Mesothelial cell of epicardium (in vitro differentiated cells): ENCODE measurements around the gene CHIT1. TPM values are rescaled to one million over a fixed set of nuclear protein-coding genes. Genes with fewer than 3 reads are reported as not detected.

Source experiments
- DNase-seq, 2 experiments: peaks; one replicate each; pipeline ENCODE4 v3.0.0; 2021; ENCODE audit warnings: low spot score in 2 of 2; ENCODE audit not compliant: unreplicated experiment in 2 of 2
- H3K27ac Mint-ChIP-seq: 2 replicates; pipeline ENCODE4 v1.8.0; 2021; ENCODE audit warnings: mixed read lengths
- H3K27me3 Mint-ChIP-seq: 2 replicates; pipeline ENCODE4 v1.8.0; 2021; ENCODE audit warnings: low read depth, mixed read lengths
- H3K36me3 Mint-ChIP-seq: 2 replicates; pipeline ENCODE4 v1.8.0; 2021; ENCODE audit warnings: mixed read lengths
- H3K4me1 Mint-ChIP-seq: 2 replicates; pipeline ENCODE4 v1.8.0; 2021; ENCODE audit warnings: mixed read lengths
- H3K4me3 Mint-ChIP-seq: 2 replicates; pipeline ENCODE4 v1.8.0; 2021; ENCODE audit warnings: mild to moderate bottlenecking, moderate library complexity, mixed read lengths
- H3K9me3 Mint-ChIP-seq: 2 replicates; pipeline ENCODE4 v1.8.0; 2021; ENCODE audit warnings: mixed read lengths
- CTCF ChIP-seq: fragments of 200-600 bp; sonication (generic); IDR thresholded peaks from one replicate; pipeline ENCODE4 v1.5.0; 2021; ENCODE audit warnings: antibody characterized with exemption; ENCODE audit not compliant: unreplicated experiment
- total RNA-seq: library from RNA; stranded (reverse); gene quantifications from 3 replicates; pipeline ENCODE4 v1.2.1, GENCODE V29; 2021

CHIT1 gene
- total RNA-seq, 1 donor from 2014 or later: 0.13 TPM

DNA sequence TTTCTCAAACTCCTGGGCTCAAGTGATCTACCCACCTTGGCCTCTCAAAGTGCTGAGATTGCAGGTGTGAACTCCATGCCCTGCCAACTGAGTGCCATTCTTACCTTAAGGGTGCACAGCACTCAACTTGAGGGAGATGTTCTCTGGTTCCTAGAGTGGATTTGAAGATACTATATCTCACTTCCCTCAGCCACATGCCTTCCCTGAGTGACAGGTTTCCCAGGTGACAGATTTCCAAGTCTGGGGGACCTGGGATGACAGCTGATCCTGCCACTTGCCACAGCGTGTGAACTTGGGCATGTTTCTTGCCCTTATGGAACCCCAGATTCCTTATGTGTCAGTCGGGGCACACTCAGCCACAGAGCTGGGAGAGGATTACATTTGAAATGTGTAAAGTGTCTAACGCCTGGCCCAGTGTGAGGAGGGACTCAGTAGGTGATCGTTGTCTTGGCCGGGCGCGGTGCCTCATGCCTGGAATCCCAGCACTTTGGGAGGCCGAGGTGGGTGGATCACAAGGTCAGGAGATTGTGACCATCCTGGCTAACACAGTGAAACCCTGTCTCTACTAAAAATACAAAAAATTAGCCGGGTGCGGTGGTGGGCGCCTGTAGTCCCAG lies 46.3 kb upstream of the CHIT1 start:
- Mint-ChIP-seq H3K27ac (no peak overlapping the region), H3K4me1 (peaks cover 57% of the 10 kb centered on the region), H3K36me3 (no peaks in the 10 kb centered on the region), H3K4me3 (no peak overlapping the region), H3K27me3 (no peaks in the 10 kb centered on the region), H3K9me3 (no peaks in the 10 kb centered on the region)
- DNase-seq: no peak
- no peak for TF ChIP-seq CTCF

GRCh38 chr1:203274603-203275381 lies 45.3 kb upstream of the CHIT1 start:
- H3K9me3 Mint-ChIP-seq: no peaks in the 10 kb centered on the region
- H3K27ac Mint-ChIP-seq: peak overlapping the region; percentile 64
- peaks cover 54% of the 10 kb centered on the region for H3K4me1 Mint-ChIP-seq
- H3K36me3 Mint-ChIP-seq: no peaks in the 10 kb centered on the region
- no peak for DNase-seq
- no peaks in the 10 kb centered on the region for H3K27me3 Mint-ChIP-seq
- TF ChIP-seq CTCF: no peak
- no peak overlapping the region for H3K4me3 Mint-ChIP-seq

- no peak for DNase-seq
- H3K27ac Mint-ChIP-seq: peak overlapping the region; percentile 47
- H3K9me3 Mint-ChIP-seq: no peaks in the 10 kb centered on the region
- no peaks in the 10 kb centered on the region for H3K36me3 Mint-ChIP-seq
- peaks cover 52% of the 10 kb centered on the region for H3K4me1 Mint-ChIP-seq
- TF ChIP-seq CTCF: no peak
- no peak overlapping the region for H3K4me3 Mint-ChIP-seq
- no peaks in the 10 kb centered on the region for H3K27me3 Mint-ChIP-seq
These were observed 44.6 kb upstream of the CHIT1 start for GRCh38 chr1:203273869-203274602.

DNA sequence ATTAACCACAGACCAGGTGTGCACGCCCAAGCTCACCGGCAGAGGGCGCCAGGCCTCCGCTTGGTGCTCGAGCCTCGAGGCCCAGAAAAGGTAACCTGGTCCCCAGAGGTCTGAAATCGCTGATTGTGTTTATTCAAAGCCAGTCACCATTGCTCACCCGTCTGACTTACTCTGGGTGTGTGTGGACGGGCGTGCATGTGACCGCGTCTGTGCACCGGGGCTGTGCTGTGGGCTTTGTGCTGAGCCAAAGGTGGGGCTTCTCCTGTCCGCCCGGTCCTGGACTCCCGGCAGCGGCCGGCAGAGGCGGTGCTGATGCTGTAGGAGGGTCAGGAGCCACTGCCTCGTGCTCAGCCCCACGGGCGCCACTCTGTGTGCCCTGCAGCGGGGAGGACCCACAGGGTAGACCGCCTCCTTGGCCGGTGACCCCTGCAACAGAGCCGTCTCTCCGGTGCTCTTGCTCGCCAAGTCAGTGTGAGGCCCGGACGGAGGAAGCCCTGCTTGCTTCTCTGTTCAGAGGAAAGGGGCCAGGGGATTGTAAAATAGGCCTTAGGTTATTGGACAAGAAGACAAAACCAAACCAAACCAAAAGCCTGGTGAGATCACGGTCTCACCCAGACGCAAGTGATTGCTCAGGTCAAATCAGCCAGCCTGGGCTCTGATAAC lies 43.9 kb upstream of the CHIT1 start:
- Mint-ChIP-seq H3K36me3 (no peaks in the 10 kb centered on the region), H3K9me3 (no peaks in the 10 kb centered on the region), H3K4me3 (peak overlapping the region; percentile 39), H3K27me3 (no peaks in the 10 kb centered on the region), H3K4me1 (peaks cover 45% of the 10 kb centered on the region), H3K27ac (peak overlapping the region; percentile 47)
- peak; percentile 98 for TF ChIP-seq CTCF
- peak; percentile 77 to 95 for DNase-seq

DNA sequence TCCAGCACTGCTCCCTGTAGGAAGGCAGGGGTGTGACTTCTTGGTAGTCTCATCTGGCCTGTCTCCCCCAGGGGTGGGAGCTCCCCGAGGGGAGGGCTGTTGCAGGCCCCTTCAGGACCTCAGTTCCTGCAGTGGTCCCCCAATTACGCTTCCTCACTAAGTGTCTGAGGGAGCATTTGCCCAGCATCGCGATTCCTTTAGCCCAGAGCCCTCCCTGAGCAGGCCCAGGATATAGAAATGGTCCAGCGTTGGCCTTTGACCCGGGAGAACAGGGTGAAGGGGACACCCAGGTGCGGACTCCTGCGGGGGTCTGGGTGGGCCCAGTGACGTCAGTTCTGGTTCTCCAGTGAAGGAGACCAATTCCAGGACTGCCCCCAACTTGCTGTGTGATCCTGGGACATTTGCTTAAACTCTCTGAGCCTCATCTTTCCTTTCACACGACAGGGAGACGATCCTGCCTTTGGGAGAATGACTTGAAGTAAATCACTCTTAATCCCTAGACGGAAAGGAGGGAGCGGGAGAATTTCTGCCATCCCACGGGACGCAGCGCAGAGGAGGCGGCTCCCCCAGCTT lies 43.2 kb upstream of the CHIT1 start:
- no peaks in the 10 kb centered on the region for H3K9me3 Mint-ChIP-seq
- DNase-seq: no peak
- no peak overlapping the region for H3K4me3 Mint-ChIP-seq
- no peak overlapping the region for H3K27ac Mint-ChIP-seq
- H3K36me3 Mint-ChIP-seq: no peaks in the 10 kb centered on the region
- TF ChIP-seq CTCF: no peak
- H3K4me1 Mint-ChIP-seq: peaks cover 43% of the 10 kb centered on the region
- H3K27me3 Mint-ChIP-seq: no peaks in the 10 kb centered on the region
